ENCODE measurements around the gene UIMC1.

UIMC1 gene

GRCh38 chr5:176901260-176902101 lies 105.1 kb downstream of the UIMC1 start:
- TF ChIP-seq, protein P1, sequence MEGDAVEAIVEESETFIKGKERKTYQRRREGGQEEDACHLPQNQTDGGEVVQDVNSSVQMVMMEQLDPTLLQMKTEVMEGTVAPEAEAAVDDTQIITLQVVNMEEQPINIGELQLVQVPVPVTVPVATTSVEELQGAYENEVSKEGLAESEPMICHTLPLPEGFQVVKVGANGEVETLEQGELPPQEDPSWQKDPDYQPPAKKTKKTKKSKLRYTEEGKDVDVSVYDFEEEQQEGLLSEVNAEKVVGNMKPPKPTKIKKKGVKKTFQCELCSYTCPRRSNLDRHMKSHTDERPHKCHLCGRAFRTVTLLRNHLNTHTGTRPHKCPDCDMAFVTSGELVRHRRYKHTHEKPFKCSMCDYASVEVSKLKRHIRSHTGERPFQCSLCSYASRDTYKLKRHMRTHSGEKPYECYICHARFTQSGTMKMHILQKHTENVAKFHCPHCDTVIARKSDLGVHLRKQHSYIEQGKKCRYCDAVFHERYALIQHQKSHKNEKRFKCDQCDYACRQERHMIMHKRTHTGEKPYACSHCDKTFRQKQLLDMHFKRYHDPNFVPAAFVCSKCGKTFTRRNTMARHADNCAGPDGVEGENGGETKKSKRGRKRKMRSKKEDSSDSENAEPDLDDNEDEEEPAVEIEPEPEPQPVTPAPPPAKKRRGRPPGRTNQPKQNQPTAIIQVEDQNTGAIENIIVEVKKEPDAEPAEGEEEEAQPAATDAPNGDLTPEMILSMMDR (IDR thresholded peaks at IDR 0.05; ENCODE audit: control extremely low read depth, extremely low read depth, low read depth, missing control alignments): no peak
- peak; percentile 60 for DNase-seq (ENCODE audit: extremely low spot score)
- POLR2A ChIA-PET: interaction anchor here (0.6 kb wide), 1 partner anchor 199 kb away, joined by 3 read pairs; no protein-coding TSS in a partner anchor
- CTCF ChIA-PET: interaction anchor here (0.8 to 4.0 kb wide), 7 partner anchors 10 to 244 kb away, joined by 3 to 19 read pairs (median 4); no protein-coding TSS in a partner anchor

- no peak for DNase-seq (ENCODE audit: extremely low spot score)
- POLR2A ChIA-PET: no interaction called here
- CTCF ChIA-PET: interaction anchor here (1.0 to 4.0 kb wide), 5 partner anchors 11 to 240 kb away, joined by 3 to 19 read pairs (median 5); no protein-coding TSS in a partner anchor
- TF ChIP-seq, protein P1 (IDR thresholded peaks at IDR 0.05; ENCODE audit: control extremely low read depth, extremely low read depth, low read depth, missing control alignments): no peak
Observed at GRCh38 chr5:176900780-176901204, 105.8 kb downstream of the UIMC1 start.

DNA sequence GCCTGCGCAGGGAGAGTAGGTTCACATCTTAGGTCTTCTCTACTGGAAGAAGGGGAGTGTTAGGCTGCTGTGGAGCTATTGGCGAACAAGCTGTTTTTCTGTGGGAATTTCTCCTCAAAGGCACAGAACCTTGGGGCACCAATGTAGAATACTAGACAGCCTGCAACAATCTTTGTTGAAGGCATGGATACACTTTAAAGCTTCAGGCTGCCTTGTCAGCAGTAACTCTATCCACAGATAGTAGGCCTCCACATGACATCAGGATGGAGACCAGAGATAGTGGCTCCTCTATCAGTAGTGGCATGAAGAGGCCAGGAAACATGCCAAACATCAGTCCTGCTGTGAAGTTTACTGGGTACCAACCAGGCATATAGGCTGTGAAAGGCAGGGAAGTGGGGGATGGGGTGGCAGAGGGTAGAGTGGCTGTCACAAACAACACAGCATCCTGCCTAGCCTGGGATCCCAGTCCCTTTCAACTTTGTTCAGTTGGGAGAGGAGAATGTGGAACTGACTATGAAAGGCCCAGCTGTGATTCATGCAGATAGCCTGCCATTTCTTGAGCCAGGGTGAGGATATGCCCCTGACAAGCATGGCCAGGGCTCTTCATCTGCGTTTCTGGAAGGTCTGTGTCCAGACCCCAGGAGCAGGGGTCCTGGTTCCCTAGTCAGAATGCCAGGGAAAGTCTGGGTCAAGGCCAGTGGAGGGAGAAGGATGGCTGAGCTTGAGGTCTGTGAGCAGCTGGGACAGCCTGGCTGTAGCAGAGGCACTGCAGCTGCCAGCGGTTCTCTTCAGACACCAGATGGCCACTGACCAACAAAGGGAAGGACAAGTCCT lies 106.4 kb downstream of the UIMC1 start:
- POLR2A ChIA-PET: no interaction called here
- DNase-seq (ENCODE audit: extremely low spot score): no peak
- CTCF ChIA-PET: interaction anchor here (1.0 to 4.0 kb wide), 8 partner anchors 12 to 240 kb away, joined by 3 to 19 read pairs (median 4); no protein-coding TSS in a partner anchor
- TF ChIP-seq, protein P1 (IDR thresholded peaks at IDR 0.05; ENCODE audit: control extremely low read depth, extremely low read depth, low read depth, missing control alignments): no peak

DNA sequence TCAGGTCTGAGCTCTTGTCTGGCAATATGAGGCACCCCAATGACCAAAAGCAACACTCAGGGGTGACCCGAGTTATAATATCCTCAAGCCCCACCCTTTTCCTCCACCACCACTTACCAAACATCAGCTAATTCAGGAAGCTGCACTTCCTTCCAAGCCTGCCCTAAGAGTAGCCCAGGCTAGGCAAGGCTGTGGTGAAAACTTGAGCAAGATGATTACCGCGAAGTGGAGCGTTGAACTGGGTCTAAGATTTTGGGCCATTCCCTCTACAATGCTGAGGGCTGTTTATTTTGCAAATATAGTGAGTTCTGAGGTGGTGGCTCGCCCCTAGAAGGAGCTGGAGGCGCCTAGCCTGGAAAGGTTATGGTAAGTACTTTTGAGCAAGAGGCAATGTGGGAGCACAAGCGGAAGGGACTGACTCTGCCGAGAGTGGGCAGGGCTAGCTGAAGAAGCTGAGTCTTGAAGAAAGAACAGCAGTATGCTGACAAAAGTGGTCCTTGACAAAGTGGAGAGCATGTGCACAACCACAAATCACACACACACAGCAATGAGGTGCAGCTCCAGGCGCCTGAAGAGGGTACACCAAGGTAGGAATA lies 107.2 kb downstream of the UIMC1 start, which contains the start of gene HK3:
TSS of gene HK3 (minus strand) at position 51 of the 596 bp plus-strand sequence. CDS start 3,187 bp downstream, outside the sequence.
- POLR2A ChIA-PET: no interaction called here
- no peak for DNase-seq (ENCODE audit: extremely low spot score)
- TF ChIP-seq, protein P1 (IDR thresholded peaks at IDR 0.05; ENCODE audit: control extremely low read depth, extremely low read depth, low read depth, missing control alignments): no peak
- CTCF ChIA-PET: interaction anchor here (1.2 to 2.9 kb wide), 5 partner anchors 10 to 239 kb away, joined by 3 to 9 read pairs (median 5); no protein-coding TSS in a partner anchor

DNA sequence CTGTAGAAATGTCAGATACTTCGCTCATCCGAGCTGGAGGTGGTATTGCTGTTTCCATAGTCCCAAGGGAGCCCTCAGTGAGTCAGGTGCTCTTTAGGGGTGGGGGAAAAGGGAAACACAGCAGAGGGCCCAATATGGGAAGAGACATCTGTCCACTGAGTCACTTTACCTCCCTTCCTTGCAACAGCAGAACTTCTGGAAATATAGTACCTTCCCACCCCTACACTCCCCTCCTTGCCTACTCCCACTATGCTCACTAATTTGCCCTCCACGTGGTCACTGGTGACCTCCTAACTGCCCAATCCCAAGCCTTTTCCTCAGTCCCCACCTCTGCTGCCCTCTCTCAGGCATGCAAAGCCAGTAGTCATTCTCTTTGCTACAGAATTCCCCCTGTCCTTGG lies 109.3 kb downstream of the UIMC1 start:
- DNase-seq (ENCODE audit: extremely low spot score): no peak
- ChIA-PET POLR2A (no interaction called here), CTCF (interaction anchor here (1.1 to 2.1 kb wide), 3 partner anchors 12 to 84 kb away, joined by 3 to 6 read pairs (median 3); no protein-coding TSS in a partner anchor)
- TF ChIP-seq, protein P1 (IDR thresholded peaks at IDR 0.05; ENCODE audit: control extremely low read depth, extremely low read depth, low read depth, missing control alignments): no peak
